ENCODE results near the gene NPPB. TPM values are rescaled to one million over a fixed set of nuclear protein-coding genes. Genes with fewer than 3 reads are reported as not detected.

Gene NPPB
- total and polyA plus RNA-seq, 2 of the 8 experiments (the other 6 are each of a cell fraction or from before 2014, with no cell fraction given), result 0.36 to 0.91 TPM

- TF ChIP-seq, protein P1, sequence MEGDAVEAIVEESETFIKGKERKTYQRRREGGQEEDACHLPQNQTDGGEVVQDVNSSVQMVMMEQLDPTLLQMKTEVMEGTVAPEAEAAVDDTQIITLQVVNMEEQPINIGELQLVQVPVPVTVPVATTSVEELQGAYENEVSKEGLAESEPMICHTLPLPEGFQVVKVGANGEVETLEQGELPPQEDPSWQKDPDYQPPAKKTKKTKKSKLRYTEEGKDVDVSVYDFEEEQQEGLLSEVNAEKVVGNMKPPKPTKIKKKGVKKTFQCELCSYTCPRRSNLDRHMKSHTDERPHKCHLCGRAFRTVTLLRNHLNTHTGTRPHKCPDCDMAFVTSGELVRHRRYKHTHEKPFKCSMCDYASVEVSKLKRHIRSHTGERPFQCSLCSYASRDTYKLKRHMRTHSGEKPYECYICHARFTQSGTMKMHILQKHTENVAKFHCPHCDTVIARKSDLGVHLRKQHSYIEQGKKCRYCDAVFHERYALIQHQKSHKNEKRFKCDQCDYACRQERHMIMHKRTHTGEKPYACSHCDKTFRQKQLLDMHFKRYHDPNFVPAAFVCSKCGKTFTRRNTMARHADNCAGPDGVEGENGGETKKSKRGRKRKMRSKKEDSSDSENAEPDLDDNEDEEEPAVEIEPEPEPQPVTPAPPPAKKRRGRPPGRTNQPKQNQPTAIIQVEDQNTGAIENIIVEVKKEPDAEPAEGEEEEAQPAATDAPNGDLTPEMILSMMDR (IDR thresholded peaks at IDR 0.05; ENCODE audit: control extremely low read depth in 1 of 3, insufficient read depth in 1 of 3, low read depth in 1 of 3, low read length in 3 of 3), result no peak
- no peak for TF ChIP-seq YY1 (IDR thresholded peaks at IDR 0.05; ENCODE audit: low read depth, low read length)
- TF ChIP-seq, protein P2, sequence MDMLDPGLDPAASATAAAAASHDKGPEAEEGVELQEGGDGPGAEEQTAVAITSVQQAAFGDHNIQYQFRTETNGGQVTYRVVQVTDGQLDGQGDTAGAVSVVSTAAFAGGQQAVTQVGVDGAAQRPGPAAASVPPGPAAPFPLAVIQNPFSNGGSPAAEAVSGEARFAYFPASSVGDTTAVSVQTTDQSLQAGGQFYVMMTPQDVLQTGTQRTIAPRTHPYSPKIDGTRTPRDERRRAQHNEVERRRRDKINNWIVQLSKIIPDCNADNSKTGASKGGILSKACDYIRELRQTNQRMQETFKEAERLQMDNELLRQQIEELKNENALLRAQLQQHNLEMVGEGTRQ (IDR thresholded peaks at IDR 0.05; ENCODE audit: low read length), result no peak
- no peak for TF ChIP-seq CHD7 (IDR thresholded peaks at IDR 0.05; ENCODE audit: insufficient replicate concordance, low read length)
- TF ChIP-seq NANOG (IDR thresholded peaks at IDR 0.05; ENCODE audit: insufficient read depth, low read depth, low read length, poor library complexity, severe bottlenecking), result no peak
- TF ChIP-seq TCF12 (IDR thresholded peaks at IDR 0.05; ENCODE audit: low read depth, low read length), result no peak
- TF ChIP-seq TAF7 (optimal IDR thresholded peaks at IDR 0.05; ENCODE audit: borderline replicate concordance, low read depth, low read length), result no peak
Measured at GRCh38 chr1:11877074-11877473, 18.3 kb upstream of the NPPB start (continued).

Measured in H1 (cell line).